Endodermal cell (in vitro differentiated cells): ENCODE measurements around the gene RNASEH1. TPM values are rescaled to one million over a fixed set of nuclear protein-coding genes. Genes with fewer than 3 reads are reported as not detected.
A peak's percentile ranks its signal among the peaks of the same experiment; 100 is the strongest.

Source experiments
- DNase-seq: peaks from one replicate; pipeline ENCODE4 v3.0.0-alpha.2; 2017
- H3K27ac ChIP-seq: 2 replicates; pipeline ENCODE4 v1.5.1; 2013; ENCODE audit warnings: mild to moderate bottlenecking, low read depth, low read length, moderate library complexity
- H3K27me3 ChIP-seq: 2 replicates; pipeline ENCODE4 v1.6.1; 2013; ENCODE audit warnings: mild to moderate bottlenecking, low read length, moderate library complexity; ENCODE audit not compliant: insufficient read depth, control insufficient read depth, poor library complexity, severe bottlenecking
- H3K36me3 ChIP-seq: 2 replicates; pipeline ENCODE4 v1.7.0; 2013; ENCODE audit warnings: mild to moderate bottlenecking, low read length, moderate library complexity; ENCODE audit not compliant: control insufficient read depth, insufficient read depth
- H3K4me1 ChIP-seq: one replicate; pipeline ENCODE4 v1.7.0; 2013; ENCODE audit warnings: low read length; ENCODE audit not compliant: control insufficient read depth, insufficient read depth
- H3K4me3 ChIP-seq: 2 replicates; pipeline ENCODE4 v1.5.1; 2013; ENCODE audit warnings: mild to moderate bottlenecking, low read length, moderate library complexity
- H3K9ac ChIP-seq: 2 replicates; pipeline ENCODE4 v1.6.1; 2013; ENCODE audit warnings: mild to moderate bottlenecking, low read length, moderate library complexity; ENCODE audit not compliant: poor library complexity, severe bottlenecking; ENCODE audit errors: extremely low read depth
- H3K9me3 ChIP-seq: 2 replicates; pipeline ENCODE4 v1.6.1; 2013; ENCODE audit warnings: mild to moderate bottlenecking, low read length, moderate library complexity; ENCODE audit not compliant: control insufficient read depth
- H3K27ac Mint-ChIP-seq: 2 replicates; pipeline ENCODE4 v1.8.0; 2020; ENCODE audit warnings: mixed read lengths
- H3K27me3 Mint-ChIP-seq: 2 replicates; pipeline ENCODE4 v1.8.0; 2021; ENCODE audit warnings: mild to moderate bottlenecking, mixed read lengths; ENCODE audit not compliant: insufficient read depth
- H3K36me3 Mint-ChIP-seq: 2 replicates; pipeline ENCODE4 v1.8.0; 2020; ENCODE audit warnings: low read depth, mixed read lengths
- H3K4me1 Mint-ChIP-seq: 2 replicates; pipeline ENCODE4 v1.8.0; 2020; ENCODE audit warnings: mixed read lengths
- H3K4me3 Mint-ChIP-seq: 2 replicates; pipeline ENCODE4 v1.8.0; 2020; ENCODE audit warnings: mild to moderate bottlenecking, moderate library complexity, mixed read lengths
- H3K9me3 Mint-ChIP-seq: 2 replicates; pipeline ENCODE4 v1.8.0; 2020; ENCODE audit warnings: mild to moderate bottlenecking, mixed read lengths
- CTCF ChIP-seq: fragments of 200-600 bp; sonication (generic); conservative IDR thresholded peaks from 2 replicates; pipeline ENCODE4 v1.5.0; 2021; ENCODE audit warnings: antibody characterized with exemption, mild to moderate bottlenecking
- WGBS, 2 experiments: methylation state at CpG; one replicate each; pipeline versions ENCODE4 v1.1.5 to v1.1.7; 2013; ENCODE audit warnings: missing lambda C conversion rate in 2 of 2, mixed read lengths in 1 of 2; ENCODE audit not compliant: insufficient coverage in 1 of 2, insufficient read length in 1 of 2; 5-methylcytosine and 5-hydroxymethylcytosine counted together
- long read RNA-seq, 4 experiments: library from polyadenylated mRNA in 2 of 4; library from RNA in 1 of 4; library from capped mRNA in 1 of 4; stranded (forward) in 3 of 4; unstranded in 1 of 4; transcript quantifications; one replicate each; pipeline ENCODE4 v2.0.0, GENCODE V29; 2020 to 2021; ENCODE audit warnings: inconsistent platforms in 1 of 4
- polyA plus RNA-seq, 2 experiments: library from polyadenylated mRNA; stranded (reverse); fragments of 50-300 nt; gene quantifications; one replicate each; pipeline ENCODE4 v1.2.3, GENCODE V29; 2013
- total RNA-seq, 2 donors: library from RNA; stranded (reverse); fragmentation: NEBNext Ultra II Directional in 1 of 2; extraction: Animal tissue kit (Norgen Biotek cat#: 25700) in 1 of 2; gene quantifications; 2 replicates in 1 of 2; 3 replicates in 1 of 2; pipeline ENCODE4 v1.2.1, GENCODE V29; 2021

RNASEH1 gene
- total RNA-seq: 10 to 100 TPM; 28.2 to 35.2 TPM
- 21.2 TPM for polyA plus RNA-seq (2013, experiment 1 of 2)
- polyA plus RNA-seq (2013, experiment 2 of 2): 20.2 TPM
- long read RNA-seq, experiment 1, transcript RNASEH1-201 (8 exons, 1,887 nt): major isoform, 7 of 14 reads
- long read RNA-seq, experiment 1, partial matches to known transcripts: 6 of 14 reads
- long read RNA-seq, experiment 1, other reads (novel, unspliced or antisense): 1 of 14 reads
- long read RNA-seq, experiment 2, transcript RNASEH1-201 (8 exons, 1,887 nt): major isoform, 70 of 91 reads
- long read RNA-seq, experiment 2, partial matches to known transcripts: 10 of 91 reads
- long read RNA-seq, experiment 2, other reads (novel, unspliced or antisense): 10 of 91 reads
- long read RNA-seq, experiment 3, transcript RNASEH1-201 (8 exons, 1,887 nt): major isoform, 159 of 212 reads
- long read RNA-seq, experiment 3, partial matches to known transcripts: 5 of 212 reads
- long read RNA-seq, experiment 3, other reads (novel, unspliced or antisense): 44 of 212 reads
- long read RNA-seq, experiment 4, transcript RNASEH1-201 (8 exons, 1,887 nt): major isoform, 103 of 131 reads
- long read RNA-seq, experiment 4, partial matches to known transcripts: 9 of 131 reads
- long read RNA-seq, experiment 4, other reads (novel, unspliced or antisense): 19 of 131 reads

- Histone ChIP-seq H3K4me1 (no peaks in the 10 kb centered on the region), H3K27ac (peak within 1 kb of the TSS; percentile 97), H3K9me3 (no peaks in the 10 kb centered on the region), H3K4me3 (peak within 1 kb of the TSS; percentile 86), H3K9ac (peak within 1 kb of the TSS; percentile 97), H3K36me3 (peaks cover 38% of the 10 kb centered on the region), H3K27me3 (no peaks in the 10 kb centered on the region)
- no peak for TF ChIP-seq CTCF
- H3K27ac Mint-ChIP-seq: peak within 1 kb of the TSS; percentile 97
- peaks cover 47% of the 10 kb centered on the region for H3K36me3 Mint-ChIP-seq
- WGBS, 2 experiments: 0 to 1% methylated on average over 12 to 67 of the region's 67 CpGs
- H3K9me3 Mint-ChIP-seq: no peaks in the 10 kb centered on the region
- H3K27me3 Mint-ChIP-seq: no peaks in the 10 kb centered on the region
- peak; percentile 99 for DNase-seq
- H3K4me3 Mint-ChIP-seq: peak within 1 kb of the TSS; percentile 85
- peaks cover 7% of the 10 kb centered on the region for H3K4me1 Mint-ChIP-seq
These were observed at the start of gene RNASEH1 for GRCh38 chr2:3558205-3559014. Gene RNASEH1 (minus strand): TSS chr2:3558333. CDS start chr2:3558260, 73 bp downstream.

- Mint-ChIP-seq H3K36me3 (peaks cover 2% of the 10 kb centered on the region), H3K27me3 (peaks cover 54% of the 10 kb centered on the region), H3K9me3 (no peaks in the 10 kb centered on the region), H3K27ac (no peak overlapping the region), H3K4me1 (no peaks in the 10 kb centered on the region), H3K4me3 (no peak overlapping the region)
- no peak for DNase-seq
- Histone ChIP-seq H3K27ac (no peak overlapping the region), H3K36me3 (no peaks in the 10 kb centered on the region), H3K9ac (no peak overlapping the region), H3K4me3 (no peak overlapping the region), H3K9me3 (no peaks in the 10 kb centered on the region), H3K27me3 (peaks cover 26% of the 10 kb centered on the region), H3K4me1 (no peaks in the 10 kb centered on the region)
- WGBS, 2 experiments: 93 to 95% methylated on average over 20 to 37 of the region's 37 CpGs
- no peak for TF ChIP-seq CTCF
These were observed 48.5 kb upstream of the RNASEH1 start for GRCh38 chr2:3606370-3607201.

GRCh38 chr2:3606028-3606369, 47.9 kb upstream of the RNASEH1 start:
- no peak overlapping the region for H3K27ac ChIP-seq
- H3K9me3 ChIP-seq: no peaks in the 10 kb centered on the region
- TF ChIP-seq CTCF: no peak
- Mint-ChIP-seq H3K27ac (no peak overlapping the region), H3K4me1 (no peaks in the 10 kb centered on the region), H3K9me3 (no peaks in the 10 kb centered on the region), H3K4me3 (no peak overlapping the region), H3K27me3 (peaks cover 53% of the 10 kb centered on the region), H3K36me3 (peaks cover 2% of the 10 kb centered on the region)
- no peak overlapping the region for H3K9ac ChIP-seq
- peaks cover 26% of the 10 kb centered on the region for H3K27me3 ChIP-seq
- DNase-seq: no peak
- H3K36me3 ChIP-seq: no peaks in the 10 kb centered on the region
- H3K4me3 ChIP-seq: no peak overlapping the region
- 97% methylated on average over 6 to 11 of the region's 11 CpGs for WGBS, 2 experiments
- no peaks in the 10 kb centered on the region for H3K4me1 ChIP-seq
